Stomach (tissue), 4 donors: ENCODE data around the gene M1AP.

Experiments
- EP300 ChIP-seq: sonication (generic); formaldehyde crosslinking; IDR thresholded peaks from one replicate; pipeline ENCODE4 v1.6.1; 2017; ENCODE audit warnings: antibody characterized with exemption
- POLR2A ChIP-seq, 4 donors: fragments of 450-650 bp; IDR thresholded peaks; one replicate each; pipeline ENCODE4 v1.6.1; 2016; ENCODE audit warnings: antibody characterized with exemption in 4 of 4, control low read depth in 2 of 4, mild to moderate bottlenecking in 1 of 4, moderate library complexity in 1 of 4
- POLR2AphosphoS5 ChIP-seq, 3 donors: sonication (generic); formaldehyde crosslinking; IDR thresholded peaks; one replicate each; pipeline ENCODE4 v1.6.1; 2016; ENCODE audit warnings: antibody characterized with exemption in 3 of 3
- TF ChIP-seq, protein P1 (sequence below), 7 experiments: fragments of 450-650 bp in 4 of 7; fragments of 200-600 bp in 3 of 7; sonication (generic) in 3 of 7; IDR thresholded peaks; one replicate each; pipeline ENCODE4 v1.5.1; 2016 to 2019; ENCODE audit warnings: antibody characterized with exemption in 7 of 7, control low read depth in 2 of 7, mild to moderate bottlenecking in 1 of 7

- TF ChIP-seq, protein P1, sequence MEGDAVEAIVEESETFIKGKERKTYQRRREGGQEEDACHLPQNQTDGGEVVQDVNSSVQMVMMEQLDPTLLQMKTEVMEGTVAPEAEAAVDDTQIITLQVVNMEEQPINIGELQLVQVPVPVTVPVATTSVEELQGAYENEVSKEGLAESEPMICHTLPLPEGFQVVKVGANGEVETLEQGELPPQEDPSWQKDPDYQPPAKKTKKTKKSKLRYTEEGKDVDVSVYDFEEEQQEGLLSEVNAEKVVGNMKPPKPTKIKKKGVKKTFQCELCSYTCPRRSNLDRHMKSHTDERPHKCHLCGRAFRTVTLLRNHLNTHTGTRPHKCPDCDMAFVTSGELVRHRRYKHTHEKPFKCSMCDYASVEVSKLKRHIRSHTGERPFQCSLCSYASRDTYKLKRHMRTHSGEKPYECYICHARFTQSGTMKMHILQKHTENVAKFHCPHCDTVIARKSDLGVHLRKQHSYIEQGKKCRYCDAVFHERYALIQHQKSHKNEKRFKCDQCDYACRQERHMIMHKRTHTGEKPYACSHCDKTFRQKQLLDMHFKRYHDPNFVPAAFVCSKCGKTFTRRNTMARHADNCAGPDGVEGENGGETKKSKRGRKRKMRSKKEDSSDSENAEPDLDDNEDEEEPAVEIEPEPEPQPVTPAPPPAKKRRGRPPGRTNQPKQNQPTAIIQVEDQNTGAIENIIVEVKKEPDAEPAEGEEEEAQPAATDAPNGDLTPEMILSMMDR (IDR thresholded peaks at IDR 0.05) = no peak
- no peak for TF ChIP-seq POLR2AphosphoS5 (IDR thresholded peaks at IDR 0.05)
- no peak for TF ChIP-seq POLR2A (IDR thresholded peaks at IDR 0.05)
- no peak for TF ChIP-seq EP300
Measured at GRCh38 chr2:74516650-74517049, 131.5 kb downstream of the M1AP start.
